B cell (primary cell): Measurements from ENCODE around the gene DAG1. TPM values are rescaled to one million over a fixed set of nuclear protein-coding genes. Genes with fewer than 3 reads are reported as not detected.

ENCODE experiments used
- ATAC-seq: fragments of 200-7000 bp; cut with Tn5 transposase; one replicate; pipeline ENCODE4 v1.10.0; 2021; ENCODE audit warnings: low read depth, mild to moderate bottlenecking, moderate number of reproducible peaks, moderate library complexity
- CTCF ChIA-PET: fragments of 350-600 bp; sonication (Branson Sonifier 250); formaldehyde crosslinking; loops from one replicate; lab custom pipeline; 2021; ENCODE audit warnings: antibody characterized with exemption, inconsistent platforms; lab: Charles Lee
- POLR2A ChIA-PET: fragments of 350-600 bp; sonication (Branson Sonifier 250); formaldehyde crosslinking; loops from one replicate; lab custom pipeline; 2021; ENCODE audit warnings: antibody characterized with exemption; lab: Charles Lee
- DNase-seq: peaks from one replicate; pipeline ENCODE4 v3.0.0; 2013
- H2AFZ ChIP-seq: 2 replicates; pipeline ENCODE4 v1.6.1; 2012; ENCODE audit warnings: mild to moderate bottlenecking, low read depth, low read length; ENCODE audit not compliant: insufficient read depth, poor library complexity, severe bottlenecking
- H3K27ac ChIP-seq, 2 donors: 1 replicate in 1 of 2; 2 replicates in 1 of 2; pipeline ENCODE4 v1.5.1; 2012 to 2013; ENCODE audit warnings: low read length in 2 of 2, mild to moderate bottlenecking in 2 of 2, moderate library complexity in 1 of 2
- H3K27me3 ChIP-seq, 4 experiments: fragments of 200-600 bp in 1 of 4; sonication (generic) in 1 of 4; replicated peaks in 1 of 4; 1 replicate in 2 of 4; 2 replicates in 2 of 4; pipeline versions ENCODE4 v1.6.1 to v1.7.0; 2013 to 2016; ENCODE audit warnings: low read length in 3 of 4, mild to moderate bottlenecking in 2 of 4, mixed read lengths in 1 of 4, moderate library complexity in 1 of 4; ENCODE audit not compliant: insufficient read depth in 4 of 4, control insufficient read depth in 3 of 4; ENCODE audit errors: control extremely low read depth in 1 of 4
- H3K36me3 ChIP-seq, 2 experiments: replicated peaks in 1 of 2; 1 replicate in 1 of 2; 2 replicates in 1 of 2; pipeline versions ENCODE4 v1.6.1 to v1.7.1; 2013; ENCODE audit warnings: low read length in 1 of 2; ENCODE audit not compliant: insufficient read depth in 2 of 2, control insufficient read depth in 1 of 2; ENCODE audit errors: control extremely low read depth in 1 of 2, extremely low read depth in 1 of 2
- H3K4me1 ChIP-seq, 2 donors: fragments of 200-600 bp in 1 of 2; sonication (generic) in 1 of 2; 1 replicate in 1 of 2; 2 replicates in 1 of 2; pipeline versions ENCODE4 v1.5.1 to v1.6.1; 2013 to 2017; ENCODE audit warnings: low read length in 2 of 2; ENCODE audit not compliant: control insufficient read depth in 2 of 2, insufficient read depth in 2 of 2
- H3K4me2 ChIP-seq: replicated peaks from 2 replicates; pipeline ENCODE3; 2012; ENCODE audit warnings: mild to moderate bottlenecking, low read depth, low read length; ENCODE audit not compliant: poor library complexity, severe bottlenecking
- H3K4me3 ChIP-seq, 5 experiments: fragments of 200-600 bp in 1 of 5; sonication (generic) in 1 of 5; 1 replicate in 3 of 5; 2 replicates in 2 of 5; pipeline versions ENCODE4 v1.5.1 to v1.7.0; 2011 to 2016; ENCODE audit warnings: low read length in 4 of 5, mild to moderate bottlenecking in 4 of 5, low read depth in 2 of 5, control low read depth in 1 of 5, moderate library complexity in 1 of 5; ENCODE audit not compliant: insufficient read depth in 1 of 5; ENCODE audit errors: control extremely low read depth in 1 of 5, extremely low read depth in 1 of 5
- H3K79me2 ChIP-seq: fragments of 200-600 bp; sonication (generic); one replicate; pipeline ENCODE4 v1.6.0; 2016; ENCODE audit warnings: low read length; ENCODE audit not compliant: control insufficient read depth, insufficient read depth
- H3K9ac ChIP-seq: fragments of 200-600 bp; sonication (generic); 2 replicates; pipeline ENCODE4 v1.6.1; 2017; ENCODE audit warnings: mild to moderate bottlenecking, low read length, moderate library complexity
- H3K9me3 ChIP-seq, 3 donors: one replicate each; pipeline versions ENCODE4 v1.6.1 to v1.7.1; 2013; ENCODE audit warnings: low read length in 2 of 3; ENCODE audit not compliant: control insufficient read depth in 2 of 3, insufficient read depth in 1 of 3; ENCODE audit errors: control extremely low read depth in 1 of 3
- H4K20me1 ChIP-seq: 2 replicates; pipeline ENCODE4 v1.6.0; 2012; ENCODE audit warnings: mild to moderate bottlenecking, low read length; ENCODE audit not compliant: insufficient read depth, control insufficient read depth, poor library complexity, severe bottlenecking
- H3K27ac Mint-ChIP-seq: one replicate; pipeline ENCODE4 v1.8.0; 2021; ENCODE audit warnings: mixed read lengths
- H3K27me3 Mint-ChIP-seq: one replicate; pipeline ENCODE4 v1.8.0; 2021; ENCODE audit warnings: mixed read lengths
- H3K4me1 Mint-ChIP-seq: one replicate; pipeline ENCODE4 v1.8.0; 2021; ENCODE audit warnings: mixed read lengths
- H3K4me3 Mint-ChIP-seq: one replicate; pipeline ENCODE4 v1.8.0; 2021; ENCODE audit warnings: mixed read lengths
- H3K9me3 Mint-ChIP-seq: one replicate; pipeline ENCODE4 v1.8.0; 2022; ENCODE audit warnings: mixed read lengths; ENCODE audit not compliant: insufficient read depth
- CTCF ChIP-seq: fragments of 200-600 bp; IDR thresholded peaks from one replicate; pipeline ENCODE4 v1.8.0; 2022; ENCODE audit warnings: antibody characterized with exemption, mild to moderate bottlenecking
- EZH2 ChIP-seq: IDR thresholded peaks from 2 replicates; pipeline ENCODE4 v1.6.1; 2012; ENCODE audit warnings: borderline replicate concordance, low read depth, mild to moderate bottlenecking, moderate library complexity, low read length; ENCODE audit not compliant: insufficient read depth, poor library complexity, severe bottlenecking
- WGBS: methylation state at CpG from one replicate; pipeline ENCODE4 v1.1.5; 2013; ENCODE audit warnings: missing lambda C conversion rate; ENCODE audit not compliant: insufficient coverage; 5-methylcytosine and 5-hydroxymethylcytosine counted together
- intact Hi-C: fragments of 100-400 bp; cut with micrococcal nuclease; formaldehyde crosslinking; loops from one replicate; pipeline ENCODE4 v1.10.0; 2022
- polyA plus RNA-seq: library from polyadenylated mRNA; depleted of rRNA; stranded (reverse); fragments of >200 nt; gene quantifications from 2 replicates; pipeline ENCODE4 v1.2.3, GENCODE V29; 2012
- total RNA-seq, 2 donors: library from RNA; stranded (reverse); fragments of 120-200 nt in 1 of 2; gene quantifications; 1 replicate in 1 of 2; 2 replicates in 1 of 2; pipeline versions ENCODE4 v1.2.3 to v1.2.4, GENCODE V29; 2013 to 2022

Gene DAG1
- total and polyA plus RNA-seq, 2 donors (not counting 1 experiment from before 2014, with no cell fraction given) = 9.6 to 27.2 TPM

DNA sequence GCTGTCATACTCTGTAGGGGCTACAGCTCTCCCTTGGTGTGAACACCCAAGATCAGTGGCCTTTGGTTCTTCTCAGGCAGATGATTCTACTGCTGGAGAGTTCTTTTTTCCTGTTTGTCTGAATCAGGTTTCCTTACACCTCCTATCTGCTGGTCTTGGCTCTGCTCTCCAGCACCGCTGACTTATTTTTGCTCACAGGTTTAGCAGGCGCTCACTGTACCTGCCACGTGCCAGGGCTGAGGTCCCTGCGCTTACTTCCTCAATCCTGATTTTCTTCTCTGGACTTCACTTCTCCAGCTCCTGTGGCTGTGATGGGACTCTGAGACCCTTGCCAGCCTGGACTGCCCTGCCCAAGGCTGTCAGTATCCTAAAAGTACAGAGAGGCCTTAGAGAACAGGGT, 93.7 kb downstream of the DAG1 start:
- Histone ChIP-seq H3K4me1 (no peaks in the 10 kb centered on the region), H3K27ac (no peak overlapping the region), H3K79me2 (no peaks in the 10 kb centered on the region), H3K9ac (no peak overlapping the region), H3K36me3 (no peaks in the 10 kb centered on the region), H3K4me2 (no peak overlapping the region), H2AFZ (no peak overlapping the region), H3K27me3 (peaks cover 0 to 21% (median 5%) of the 10 kb centered on the region in 4 experiments), H3K9me3 (peaks cover 0 to 2% (median 0%) of the 10 kb centered on the region in 3 donors), H4K20me1 (no peaks in the 10 kb centered on the region), H3K4me3 (no peak overlapping the region)
- WGBS = 95% methylated on average over 4 of the region's 4 CpGs
- DNase-seq = no peak
- TF ChIP-seq CTCF (no peak), EZH2 (no peak)
- POLR2A ChIA-PET = no interaction called here
- H3K27me3 Mint-ChIP-seq = peaks cover 30% of the 10 kb centered on the region
- no peaks in the 10 kb centered on the region for H3K9me3 Mint-ChIP-seq
- no peak overlapping the region for H3K27ac Mint-ChIP-seq
- no peaks in the 10 kb centered on the region for H3K4me1 Mint-ChIP-seq
- intact Hi-C loops = no loop called here
- no peak for ATAC-seq
- CTCF ChIA-PET = interaction anchor here (1.0 kb wide), 1 partner anchor 24 kb away, joined by 3 read pairs; no protein-coding TSS in a partner anchor
- H3K4me3 Mint-ChIP-seq = no peak overlapping the region

GRCh38 chr3:49566312-49566711, 96.2 kb downstream of the DAG1 start:
- H3K4me3 ChIP-seq = no peak overlapping the region
- no peaks in the 10 kb centered on the region for H3K79me2 ChIP-seq
- no peak overlapping the region for H2AFZ ChIP-seq
- WGBS = no CpG with 5 or more reads among the region's 2 CpGs
- H3K27ac ChIP-seq = no peak overlapping the region
- peaks cover 0 to 2% (median 0%) of the 10 kb centered on the region in 3 donors for H3K9me3 ChIP-seq
- H3K4me1 ChIP-seq = no peaks in the 10 kb centered on the region
- H3K9me3 Mint-ChIP-seq = no peaks in the 10 kb centered on the region
- ChIA-PET CTCF (interaction anchor here (0.7 to 1.5 kb wide), 2 partner anchors 27 to 299 kb away, joined by 4 to 6 read pairs; no protein-coding TSS in a partner anchor), POLR2A (no interaction called here)
- H3K4me3 Mint-ChIP-seq = no peak overlapping the region
- H3K27ac Mint-ChIP-seq = no peak overlapping the region
- peaks cover 0 to 3% (median 0%) of the 10 kb centered on the region in 4 experiments for H3K27me3 ChIP-seq
- H3K27me3 Mint-ChIP-seq = peaks cover 13% of the 10 kb centered on the region
- ATAC-seq (no peak), DNase-seq (no peak)
- TF ChIP-seq EZH2 = no peak
- TF ChIP-seq CTCF = no peak
- intact Hi-C loops = no loop called here
- H3K36me3 ChIP-seq = no peaks in the 10 kb centered on the region
- no peak overlapping the region for H3K9ac ChIP-seq
- H4K20me1 ChIP-seq = no peaks in the 10 kb centered on the region
- H3K4me1 Mint-ChIP-seq = no peaks in the 10 kb centered on the region
- no peak overlapping the region for H3K4me2 ChIP-seq
